ENCODE results near the gene VIM. TPM values are rescaled to one million over a fixed set of nuclear protein-coding genes. Genes with fewer than 3 reads are reported as not detected.

Gene VIM
- total RNA-seq, 2 experiments from 2014 or later = 0.88 to 3.4 TPM

DNA sequence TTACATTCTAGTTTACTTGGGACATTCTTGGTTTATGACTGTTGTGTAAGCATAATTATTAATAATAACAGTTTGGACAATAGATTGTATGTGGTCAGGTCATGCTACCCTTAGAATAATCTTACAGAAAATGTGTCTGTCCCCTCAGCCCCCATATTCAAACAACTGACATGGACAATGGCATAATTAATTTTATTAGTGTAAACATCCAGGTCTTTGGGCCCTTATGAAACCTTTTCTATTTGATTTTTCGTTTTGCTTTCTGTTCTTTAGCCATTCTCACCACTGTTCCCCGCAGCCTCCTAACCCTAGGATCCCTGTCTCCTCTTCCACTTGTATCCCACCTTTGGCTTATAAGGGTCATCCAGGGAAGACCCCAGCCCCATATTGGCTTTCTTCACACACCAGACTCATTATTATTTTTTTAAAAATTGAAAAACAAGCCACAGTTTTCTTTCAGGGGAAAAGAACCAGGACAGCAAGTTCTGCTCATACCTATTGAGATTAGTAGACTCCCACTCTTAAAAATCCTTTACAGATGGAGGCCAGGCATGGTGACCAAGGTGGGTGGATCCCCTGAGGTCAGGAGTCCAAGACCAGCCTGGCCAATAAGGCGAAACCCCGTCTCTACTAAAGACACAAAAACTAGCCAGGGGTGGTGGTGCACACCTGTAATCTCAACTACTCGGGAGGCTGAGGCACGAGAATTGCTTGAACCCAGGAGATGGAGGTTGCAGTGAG, 11.5 kb downstream of the VIM start:
- Histone ChIP-seq H3K36me3 (ENCODE audit: insufficient read depth, low read length) (no peaks in the 10 kb centered on the region), H3K4me2 (ENCODE audit: low read length) (no peak overlapping the region), H3K9me3 (ENCODE audit: low read length) (no peaks in the 10 kb centered on the region), H3K4me1 (ENCODE audit: insufficient read depth, low read length, poor library complexity, severe bottlenecking) (no peaks in the 10 kb centered on the region), H4K20me1 (ENCODE audit: insufficient read depth, low read length) (no peaks in the 10 kb centered on the region), H3K27ac (ENCODE audit: low read depth, low read length, poor library complexity, severe bottlenecking) (no peak overlapping the region), H3K9me2 (ENCODE audit: insufficient read depth, low read length) (no peaks in the 10 kb centered on the region), H3K4me3 (ENCODE audit: low read depth, low read length, poor library complexity, severe bottlenecking) (no peak overlapping the region), H3K79me2 (ENCODE audit: insufficient read depth, low read depth, low read length) (no peaks in the 10 kb centered on the region), H2AFZ (ENCODE audit: low read length) (no peak overlapping the region)
- DNase-seq (ENCODE audit: low spot score) = no peak
- intact Hi-C loops (cut with micrococcal nuclease; ENCODE audit: unreplicated experiment) = loop anchor here (10.0 kb wide), 1 partner anchor 1375 kb away; the partner anchor contains the start of gene MINDY3
- BruUV-seq (replicated peaks) = no TSS peak
- TF ChIP-seq EZH2phosphoT487 (IDR thresholded peaks at IDR 0.05; ENCODE audit: borderline replicate concordance, low read depth, low read length) = no peak
- ChIA-PET POLR2A (interaction anchor here (0.6 kb wide), 1 partner anchor 1176 kb away, joined by 6 read pairs; no protein-coding TSS in a partner anchor), CTCF (ENCODE audit: unreplicated experiment) (no interaction called here)

- TF ChIP-seq EZH2phosphoT487 (IDR thresholded peaks at IDR 0.05; ENCODE audit: borderline replicate concordance, low read depth, low read length) = no peak
- no peaks in the 10 kb centered on the region for H4K20me1 ChIP-seq (ENCODE audit: insufficient read depth, low read length)
- H3K9me2 ChIP-seq (ENCODE audit: insufficient read depth, low read length) = no peaks in the 10 kb centered on the region
- no peak overlapping the region for H2AFZ ChIP-seq (ENCODE audit: low read length)
- no peak overlapping the region for H3K27ac ChIP-seq (ENCODE audit: low read depth, low read length, poor library complexity, severe bottlenecking)
- no peak overlapping the region for H3K4me3 ChIP-seq (ENCODE audit: low read depth, low read length, poor library complexity, severe bottlenecking)
- intact Hi-C loops (cut with micrococcal nuclease; ENCODE audit: unreplicated experiment) = no loop called here
- no peaks in the 10 kb centered on the region for H3K36me3 ChIP-seq (ENCODE audit: insufficient read depth, low read length)
- no peak overlapping the region for H3K4me2 ChIP-seq (ENCODE audit: low read length)
- H3K9me3 ChIP-seq (ENCODE audit: low read length) = no peaks in the 10 kb centered on the region
- no TSS peak for BruUV-seq (replicated peaks)
- POLR2A ChIA-PET = interaction anchor here (0.6 kb wide), 1 partner anchor 1175 kb away, joined by 6 read pairs; no protein-coding TSS in a partner anchor
- CTCF ChIA-PET (ENCODE audit: unreplicated experiment) = no interaction called here
- no peaks in the 10 kb centered on the region for H3K79me2 ChIP-seq (ENCODE audit: insufficient read depth, low read depth, low read length)
- H3K4me1 ChIP-seq (ENCODE audit: insufficient read depth, low read length, poor library complexity, severe bottlenecking) = no peaks in the 10 kb centered on the region
- DNase-seq (ENCODE audit: low spot score) = no peak
Observed at GRCh38 chr10:17240096-17240495, 12.1 kb downstream of the VIM start.

DNA sequence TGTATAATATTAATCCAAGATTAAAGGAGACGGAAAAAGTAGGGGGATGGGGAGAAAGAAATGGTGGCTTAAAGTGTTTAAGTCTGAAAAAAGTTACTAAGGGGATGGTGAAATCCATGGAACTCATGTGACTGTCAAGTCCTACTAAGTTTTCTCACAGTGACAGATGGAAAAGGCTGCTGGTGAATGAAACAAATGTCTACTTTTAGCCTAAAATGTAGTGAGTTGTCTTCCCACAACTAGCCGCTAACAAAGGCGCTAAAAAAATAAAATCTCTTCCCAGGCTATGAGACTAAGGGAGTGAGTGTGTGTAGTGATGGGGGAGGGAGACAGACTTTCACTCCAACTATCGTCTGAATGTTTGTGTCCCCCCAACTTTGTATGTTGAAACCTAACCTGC, 12.6 kb downstream of the VIM start:
- H3K36me3 ChIP-seq (ENCODE audit: insufficient read depth, low read length) = no peaks in the 10 kb centered on the region
- H3K4me3 ChIP-seq (ENCODE audit: low read depth, low read length, poor library complexity, severe bottlenecking) = no peak overlapping the region
- no peaks in the 10 kb centered on the region for H3K9me2 ChIP-seq (ENCODE audit: insufficient read depth, low read length)
- H3K9me3 ChIP-seq (ENCODE audit: low read length) = no peaks in the 10 kb centered on the region
- no peak overlapping the region for H3K4me2 ChIP-seq (ENCODE audit: low read length)
- no peak overlapping the region for H2AFZ ChIP-seq (ENCODE audit: low read length)
- BruUV-seq (replicated peaks) = no TSS peak
- no peak for DNase-seq (ENCODE audit: low spot score)
- TF ChIP-seq CTCF (conservative IDR thresholded peaks at IDR 0.05; ENCODE audit: low read length) = no peak
- TF ChIP-seq EZH2phosphoT487 (IDR thresholded peaks at IDR 0.05; ENCODE audit: borderline replicate concordance, low read depth, low read length) = no peak
- no peak overlapping the region for H3K27ac ChIP-seq (ENCODE audit: low read depth, low read length, poor library complexity, severe bottlenecking)
- POLR2A ChIA-PET = no interaction called here
- H4K20me1 ChIP-seq (ENCODE audit: insufficient read depth, low read length) = no peaks in the 10 kb centered on the region
- H3K79me2 ChIP-seq (ENCODE audit: insufficient read depth, low read depth, low read length) = no peaks in the 10 kb centered on the region
- H3K4me1 ChIP-seq (ENCODE audit: insufficient read depth, low read length, poor library complexity, severe bottlenecking) = no peaks in the 10 kb centered on the region
- intact Hi-C loops (cut with micrococcal nuclease; ENCODE audit: unreplicated experiment) = no loop called here
- CTCF ChIA-PET (ENCODE audit: unreplicated experiment) = no interaction called here
